HepG2 (cell line): ENCODE results near the gene CDCP2. TPM values are rescaled to one million over a fixed set of nuclear protein-coding genes. Genes with fewer than 3 reads are reported as not detected.

Experiments
- ATAC-seq: fragments of 200-7000 bp; cut with Tn5 transposase; 3 replicates; pipeline ENCODE4 v1.9.1; 2020; ENCODE audit warnings: mild to moderate bottlenecking, moderate library complexity
- BruUV-seq: library from RNA; stranded (reverse); fragments of 400-500 nt; replicated peaks from 2 replicates; lab custom pipeline; 2021; lab: Mats Ljungman, UMichigan
- CTCF ChIA-PET: fragments of 300-600 bp; formaldehyde crosslinking; extraction: SDS; loops from one replicate; lab custom pipeline; 2021; ENCODE audit warnings: low total read pairs, inconsistent platforms, low intra/inter-chr PET ratio; lab: Yijun Ruan, JAX
- POLR2A ChIA-PET: fragments of 350-600 bp; sonication (Branson Sonifier 250); formaldehyde crosslinking; loops from one replicate; lab custom pipeline; 2020; ENCODE audit warnings: antibody characterized with exemption, inconsistent platforms; lab: Yijun Ruan, JAX
- DNase-seq: peaks from one replicate; pipeline ENCODE4 v3.0.0-alpha.2; 2015; ENCODE audit warnings: low spot score
- FAIRE-seq: peaks from 3 replicates; lab custom pipeline; 2011; peaks lifted over from hg19 to GRCh38; lab: Jason Lieb, UNC
- H2AFZ ChIP-seq: one replicate; pipeline ENCODE4 v1.6.1; 2011; ENCODE audit warnings: low read length, inconsistent platforms
- H3K27ac ChIP-seq: fragments of 300-600 bp; 3 replicates; pipeline ENCODE4 v1.8.0; 2011; ENCODE audit warnings: mixed run types, mild to moderate bottlenecking, mixed read lengths, low read length, inconsistent platforms; ENCODE audit not compliant: insufficient read depth; ENCODE audit errors: extremely low read length
- H3K27me3 ChIP-seq, 2 experiments: fragments of 200-600 bp in 1 of 2; 2 replicates in 1 of 2; 3 replicates in 1 of 2; pipeline versions ENCODE4 v1.6.0 to v1.8.0; 2011; ENCODE audit warnings: low read length in 2 of 2, mild to moderate bottlenecking in 2 of 2, moderate library complexity in 2 of 2, inconsistent platforms in 1 of 2; ENCODE audit not compliant: insufficient read depth in 2 of 2, control insufficient read depth in 1 of 2
- H3K36me3 ChIP-seq, 2 experiments: fragments of 200-600 bp in 1 of 2; replicated peaks in 1 of 2; 2 replicates in 1 of 2; 3 replicates in 1 of 2; pipeline versions ENCODE4 v1.5.1 to v1.8.0; 2011; ENCODE audit warnings: low read length in 2 of 2, inconsistent platforms in 1 of 2; ENCODE audit not compliant: insufficient read depth in 2 of 2, control insufficient read depth in 1 of 2
- H3K4me1 ChIP-seq: 2 replicates; pipeline ENCODE4 v1.5.1; 2012; ENCODE audit warnings: low read length, inconsistent platforms; ENCODE audit not compliant: insufficient read depth
- H3K4me2 ChIP-seq: 2 replicates; pipeline ENCODE4 v1.6.0; 2011; ENCODE audit warnings: low read depth, low read length, inconsistent platforms
- H3K4me3 ChIP-seq, 3 experiments: fragments of 200-600 bp in 1 of 3; sonication (generic), shearing (Covaris generic) in 1 of 3; replicated peaks in 1 of 3; 2 replicates each; pipeline ENCODE4 v1.5.1; 2011 to 2016; ENCODE audit warnings: low read length in 3 of 3, inconsistent platforms in 2 of 3, low read depth in 2 of 3, mild to moderate bottlenecking in 2 of 3, control low read depth in 1 of 3, mixed read lengths in 1 of 3; ENCODE audit not compliant: insufficient read depth in 1 of 3
- H3K79me2 ChIP-seq: one replicate; pipeline ENCODE4 v1.6.1; 2011; ENCODE audit warnings: low read length, inconsistent platforms; ENCODE audit not compliant: insufficient read depth
- H3K9ac ChIP-seq: 2 replicates; pipeline ENCODE4 v1.6.0; 2011; ENCODE audit warnings: mild to moderate bottlenecking, low read depth, low read length, inconsistent platforms; ENCODE audit not compliant: insufficient read depth
- H3K9me3 ChIP-seq: 2 replicates; pipeline ENCODE4 v1.5.1; 2012; ENCODE audit warnings: mild to moderate bottlenecking, low read length
- H4K20me1 ChIP-seq: 2 replicates; pipeline ENCODE4 v1.6.0; 2011; ENCODE audit warnings: inconsistent platforms, mild to moderate bottlenecking, low read length, moderate library complexity; ENCODE audit not compliant: insufficient read depth
- CHD4 ChIP-seq: fragments of 200-600 bp; sonication (generic); IDR thresholded peaks from 2 replicates; pipeline ENCODE4 v1.7.0; 2017; ENCODE audit warnings: mild to moderate bottlenecking, low read length, borderline replicate concordance
- REPIN1 ChIP-seq: sonication (generic); formaldehyde crosslinking; IDR thresholded peaks from 2 replicates; pipeline ENCODE4 v1.8.0; 2022; ENCODE audit warnings: missing genetic modification reagents, low read depth, mild to moderate bottlenecking, borderline replicate concordance
- SRY ChIP-seq: sonication (generic); formaldehyde crosslinking; IDR thresholded peaks from 2 replicates; pipeline ENCODE4 v1.8.0; 2022; ENCODE audit warnings: mild to moderate bottlenecking, missing genetic modification reagents
- ZFP82 ChIP-seq: sonication (generic); formaldehyde crosslinking; IDR thresholded peaks from 2 replicates; pipeline ENCODE4 v1.5.1; 2020; ENCODE audit warnings: mild to moderate bottlenecking, missing genetic modification reagents, borderline replicate concordance
- ZNF629 ChIP-seq: sonication (generic); formaldehyde crosslinking; conservative IDR thresholded peaks from 2 replicates; pipeline ENCODE4 v1.5.0; 2020; ENCODE audit warnings: missing genetic modification reagents
- WGBS: methylation state at CpG from one replicate; pipeline ENCODE4 v1.1.6; 2017; ENCODE audit warnings: low lambda C conversion rate; 5-methylcytosine and 5-hydroxymethylcytosine counted together
- in situ Hi-C: cut with HindIII; loops from 2 replicates; pipeline ENCODE4 v1.10.0; 2017; ENCODE audit warnings: low pct_unique_long_range_greater_than_20kb; ENCODE audit not compliant: extremely low pct_ligation_motif_present
- intact Hi-C: fragments of 100-400 bp; cut with micrococcal nuclease; formaldehyde crosslinking; loops from one replicate; pipeline ENCODE4 v1.10.0; 2022; ENCODE audit not compliant: unreplicated experiment
- polyA plus RNA-seq, 8 experiments: library from polyadenylated mRNA; depleted of rRNA in 3 of 8; stranded (reverse) in 7 of 8; unstranded in 1 of 8; fragments of >200 nt; fragmentation: Illumina TruSeq in 4 of 8; extraction: Trizol in 4 of 8; gene quantifications; 2 replicates each; pipeline versions ENCODE4 v1.2.1 to v1.2.3, GENCODE V29; 2011 to 2016; ENCODE audit warnings: low read depth in 4 of 8, missing spikeins in 1 of 8, mixed read lengths in 1 of 8; ENCODE audit not compliant: insufficient read depth in 1 of 8
- total RNA-seq, 5 experiments: library from RNA; depleted of rRNA; stranded (reverse); fragments of >200 nt; fragmentation: Illumina TruSeq; extraction: Trizol; gene quantifications; 2 replicates each; pipeline ENCODE4 v1.2.3, GENCODE V29; 2016; ENCODE audit warnings: low read depth in 1 of 5
- TF ChIP-seq, protein P1 (sequence below): sonication (generic); formaldehyde crosslinking; IDR thresholded peaks from 2 replicates; pipeline ENCODE4 v1.9.0; 2021; ENCODE audit warnings: missing genetic modification reagents, borderline replicate concordance

CDCP2 gene
- total and polyA plus RNA-seq, 2 of the 13 experiments (the other 11 are each of a cell fraction or from before 2014, with no cell fraction given) = not detected

DNA sequence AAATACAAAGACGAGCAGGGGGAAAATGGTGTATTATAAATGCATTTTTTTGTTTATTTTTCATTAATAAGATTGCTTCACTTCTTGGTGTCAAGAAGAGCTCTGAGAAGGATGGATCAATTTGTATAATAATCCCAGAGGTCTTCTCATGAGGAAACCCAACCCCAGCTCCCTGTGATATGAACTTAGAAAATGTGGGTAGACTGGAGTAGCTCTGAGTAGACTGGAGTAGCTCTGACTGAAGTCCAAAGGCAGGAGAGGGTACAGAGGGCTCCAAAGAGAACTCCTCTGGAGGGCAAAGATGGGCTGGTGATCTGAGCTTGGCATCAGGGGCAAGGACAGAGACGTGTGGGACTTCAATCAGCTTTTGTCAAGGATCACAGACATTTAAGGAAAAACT is 21.4 kb downstream of the CDCP2 start:
- Histone ChIP-seq H3K9me3 (no peaks in the 10 kb centered on the region), H3K4me2 (no peak overlapping the region), H3K27ac (no peak overlapping the region), H3K79me2 (no peaks in the 10 kb centered on the region), H4K20me1 (no peaks in the 10 kb centered on the region), H3K36me3 (no peaks in the 10 kb centered on the region), H3K27me3 (peaks cover 0 to 14% of the 10 kb centered on the region in 2 experiments; a peak in 1 of 5 replicates), H3K4me1 (peaks cover 14% of the 10 kb centered on the region), H3K4me3 (no peak overlapping the region), H3K9ac (no peak overlapping the region), H2AFZ (no peak overlapping the region)
- DNase-seq = no peak
- in situ Hi-C loops = no loop called here
- ATAC-seq = no peak
- ChIA-PET POLR2A (no interaction called here), CTCF (no interaction called here)
- intact Hi-C loops = no loop called here
- no peak for TF ChIP-seq SRY (CRISPR knock-in tag)
- TF ChIP-seq, protein P1, sequence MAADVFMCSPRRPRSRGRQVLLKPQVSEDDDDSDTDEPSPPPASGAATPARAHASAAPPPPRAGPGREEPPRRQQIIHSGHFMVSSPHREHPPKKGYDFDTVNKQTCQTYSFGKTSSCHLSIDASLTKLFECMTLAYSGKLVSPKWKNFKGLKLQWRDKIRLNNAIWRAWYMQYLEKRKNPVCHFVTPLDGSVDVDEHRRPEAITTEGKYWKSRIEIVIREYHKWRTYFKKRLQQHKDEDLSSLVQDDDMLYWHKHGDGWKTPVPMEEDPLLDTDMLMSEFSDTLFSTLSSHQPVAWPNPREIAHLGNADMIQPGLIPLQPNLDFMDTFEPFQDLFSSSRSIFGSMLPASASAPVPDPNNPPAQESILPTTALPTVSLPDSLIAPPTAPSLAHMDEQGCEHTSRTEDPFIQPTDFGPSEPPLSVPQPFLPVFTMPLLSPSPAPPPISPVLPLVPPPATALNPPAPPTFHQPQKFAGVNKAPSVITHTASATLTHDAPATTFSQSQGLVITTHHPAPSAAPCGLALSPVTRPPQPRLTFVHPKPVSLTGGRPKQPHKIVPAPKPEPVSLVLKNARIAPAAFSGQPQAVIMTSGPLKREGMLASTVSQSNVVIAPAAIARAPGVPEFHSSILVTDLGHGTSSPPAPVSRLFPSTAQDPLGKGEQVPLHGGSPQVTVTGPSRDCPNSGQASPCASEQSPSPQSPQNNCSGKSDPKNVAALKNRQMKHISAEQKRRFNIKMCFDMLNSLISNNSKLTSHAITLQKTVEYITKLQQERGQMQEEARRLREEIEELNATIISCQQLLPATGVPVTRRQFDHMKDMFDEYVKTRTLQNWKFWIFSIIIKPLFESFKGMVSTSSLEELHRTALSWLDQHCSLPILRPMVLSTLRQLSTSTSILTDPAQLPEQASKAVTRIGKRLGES (CRISPR knock-in tag) = no peak
- BruUV-seq = no TSS peak
- 50% methylated on average over 2 of the region's 2 CpGs for WGBS
- FAIRE-seq = no peak

DNA sequence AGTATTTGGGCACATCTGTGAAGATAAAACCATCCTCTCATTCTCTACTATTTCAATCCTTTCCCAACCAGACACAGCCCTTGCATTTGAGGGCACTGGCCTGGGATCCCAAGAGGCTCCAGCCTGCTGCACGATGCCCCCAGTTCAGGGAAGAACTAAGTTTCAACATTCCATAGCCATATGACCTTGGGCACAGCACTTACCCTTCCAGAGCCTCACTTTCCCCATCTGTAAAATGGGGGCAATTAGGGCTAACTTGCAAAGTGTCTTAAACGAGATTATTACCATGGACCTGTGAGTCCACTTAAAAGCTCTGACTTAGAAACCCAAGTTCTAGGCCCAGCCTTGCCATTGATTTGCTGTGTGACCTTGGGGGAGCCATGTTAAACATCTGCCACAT is 22.9 kb downstream of the CDCP2 start:
- H3K4me2 ChIP-seq = no peak overlapping the region
- 0% methylated on average over 2 of the region's 2 CpGs for WGBS
- peaks cover 12% of the 10 kb centered on the region for H3K4me1 ChIP-seq
- no peak overlapping the region for H2AFZ ChIP-seq
- CTCF ChIA-PET = interaction anchor here (0.6 to 1.1 kb wide), 2 partner anchors 8 to 35 kb away, joined by 3 read pairs; no protein-coding TSS in a partner anchor
- peaks cover 0 to 14% of the 10 kb centered on the region in 2 experiments; a peak in 1 of 5 replicates for H3K27me3 ChIP-seq
- H3K9ac ChIP-seq = no peak overlapping the region
- intact Hi-C loops = no loop called here
- no peak overlapping the region for H3K27ac ChIP-seq
- FAIRE-seq = no peak
- ATAC-seq = no peak
- TF ChIP-seq REPIN1 (no peak), ZNF629 (CRISPR knock-in tag) (peak; percentile 86), CHD4 (0 out of 2 replicates have a peak, but pooled peaks have one; percentile 27), ZFP82 (CRISPR knock-in tag) (no peak)
- TF ChIP-seq, all 625 proteins: peak for 2
- POLR2A ChIA-PET = no interaction called here
- Histone ChIP-seq H3K36me3 (no peaks in the 10 kb centered on the region), H3K4me3 (no peak overlapping the region), H4K20me1 (no peaks in the 10 kb centered on the region), H3K9me3 (no peaks in the 10 kb centered on the region), H3K79me2 (no peaks in the 10 kb centered on the region)
- in situ Hi-C loops = no loop called here
- DNase-seq = no peak
- no TSS peak for BruUV-seq
